ENCODE data around the gene DSP. TPM values are rescaled to one million over a fixed set of nuclear protein-coding genes. Genes with fewer than 3 reads are reported as not detected.

Gene DSP, protein sequence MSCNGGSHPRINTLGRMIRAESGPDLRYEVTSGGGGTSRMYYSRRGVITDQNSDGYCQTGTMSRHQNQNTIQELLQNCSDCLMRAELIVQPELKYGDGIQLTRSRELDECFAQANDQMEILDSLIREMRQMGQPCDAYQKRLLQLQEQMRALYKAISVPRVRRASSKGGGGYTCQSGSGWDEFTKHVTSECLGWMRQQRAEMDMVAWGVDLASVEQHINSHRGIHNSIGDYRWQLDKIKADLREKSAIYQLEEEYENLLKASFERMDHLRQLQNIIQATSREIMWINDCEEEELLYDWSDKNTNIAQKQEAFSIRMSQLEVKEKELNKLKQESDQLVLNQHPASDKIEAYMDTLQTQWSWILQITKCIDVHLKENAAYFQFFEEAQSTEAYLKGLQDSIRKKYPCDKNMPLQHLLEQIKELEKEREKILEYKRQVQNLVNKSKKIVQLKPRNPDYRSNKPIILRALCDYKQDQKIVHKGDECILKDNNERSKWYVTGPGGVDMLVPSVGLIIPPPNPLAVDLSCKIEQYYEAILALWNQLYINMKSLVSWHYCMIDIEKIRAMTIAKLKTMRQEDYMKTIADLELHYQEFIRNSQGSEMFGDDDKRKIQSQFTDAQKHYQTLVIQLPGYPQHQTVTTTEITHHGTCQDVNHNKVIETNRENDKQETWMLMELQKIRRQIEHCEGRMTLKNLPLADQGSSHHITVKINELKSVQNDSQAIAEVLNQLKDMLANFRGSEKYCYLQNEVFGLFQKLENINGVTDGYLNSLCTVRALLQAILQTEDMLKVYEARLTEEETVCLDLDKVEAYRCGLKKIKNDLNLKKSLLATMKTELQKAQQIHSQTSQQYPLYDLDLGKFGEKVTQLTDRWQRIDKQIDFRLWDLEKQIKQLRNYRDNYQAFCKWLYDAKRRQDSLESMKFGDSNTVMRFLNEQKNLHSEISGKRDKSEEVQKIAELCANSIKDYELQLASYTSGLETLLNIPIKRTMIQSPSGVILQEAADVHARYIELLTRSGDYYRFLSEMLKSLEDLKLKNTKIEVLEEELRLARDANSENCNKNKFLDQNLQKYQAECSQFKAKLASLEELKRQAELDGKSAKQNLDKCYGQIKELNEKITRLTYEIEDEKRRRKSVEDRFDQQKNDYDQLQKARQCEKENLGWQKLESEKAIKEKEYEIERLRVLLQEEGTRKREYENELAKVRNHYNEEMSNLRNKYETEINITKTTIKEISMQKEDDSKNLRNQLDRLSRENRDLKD (N-terminal part only)
- 62.8 TPM for polyA plus RNA-seq (2013, experiment 1 of 2; ENCODE audit: insufficient read length)
- polyA plus RNA-seq (2013, experiment 2 of 2; ENCODE audit: insufficient read length) = 67.8 TPM

DNA sequence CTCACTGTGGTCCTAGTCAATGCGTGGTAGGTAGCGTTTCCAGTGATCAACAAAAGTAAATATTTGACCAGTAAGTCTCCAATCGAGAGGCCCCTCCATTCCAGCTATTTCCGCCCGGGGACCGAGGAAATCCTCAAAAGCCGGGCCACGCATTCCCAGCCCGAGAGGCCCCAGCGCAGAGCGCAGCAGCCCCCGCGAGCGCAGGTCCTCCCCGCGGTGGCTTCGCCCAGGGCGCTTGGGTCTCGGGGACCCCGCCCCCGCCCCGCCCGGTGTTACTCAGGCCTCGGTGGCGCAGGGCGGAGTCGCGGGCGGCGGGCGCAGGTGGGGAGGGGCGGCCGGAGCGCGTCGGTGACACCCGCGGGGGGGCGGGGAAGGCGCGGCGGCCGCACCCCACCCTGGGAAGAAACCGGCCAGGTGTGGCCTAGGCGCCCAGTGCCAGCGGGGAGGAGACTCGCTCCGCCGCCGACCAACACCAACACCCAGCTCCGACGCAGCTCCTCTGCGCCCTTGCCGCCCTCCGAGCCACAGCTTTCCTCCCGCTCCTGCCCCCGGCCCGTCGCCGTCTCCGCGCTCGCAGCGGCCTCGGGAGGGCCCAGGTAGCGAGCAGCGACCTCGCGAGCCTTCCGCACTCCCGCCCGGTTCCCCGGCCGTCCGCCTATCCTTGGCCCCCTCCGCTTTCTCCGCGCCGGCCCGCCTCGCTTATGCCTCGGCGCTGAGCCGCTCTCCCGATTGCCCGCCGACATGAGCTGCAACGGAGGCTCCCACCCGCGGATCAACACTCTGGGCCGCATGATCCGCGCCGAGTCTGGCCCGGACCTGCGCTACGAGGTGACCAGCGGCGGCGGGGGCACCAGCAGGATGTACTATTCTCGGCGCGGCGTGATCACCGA is at the start of gene DSP:
DSP (plus strand) TSS at position 497 of the 890 bp plus-strand sequence; CDS start at position 742, 245 bp downstream.
- peak; percentile 66 for DNase-seq

DNA sequence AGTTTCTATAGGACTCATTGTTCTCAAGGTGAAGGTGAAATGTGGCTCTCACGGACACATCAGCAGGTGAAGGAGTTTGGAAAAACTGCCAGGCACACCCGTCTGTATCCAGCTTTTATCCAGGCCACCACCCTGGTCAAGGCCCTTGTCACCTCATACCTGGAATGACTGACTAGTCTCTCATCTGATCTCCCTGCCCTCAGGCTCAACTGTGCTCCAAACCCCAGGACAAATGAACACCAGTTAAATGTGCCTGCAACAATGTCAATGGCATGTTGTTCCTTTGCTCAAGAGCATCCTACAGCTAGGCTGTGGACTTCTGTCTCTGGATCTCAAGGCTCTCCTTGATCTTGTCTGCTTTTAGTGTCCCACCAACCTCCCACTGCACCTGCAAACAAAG is 47.6 kb upstream of the DSP start:
- DNase-seq = no peak

DNA sequence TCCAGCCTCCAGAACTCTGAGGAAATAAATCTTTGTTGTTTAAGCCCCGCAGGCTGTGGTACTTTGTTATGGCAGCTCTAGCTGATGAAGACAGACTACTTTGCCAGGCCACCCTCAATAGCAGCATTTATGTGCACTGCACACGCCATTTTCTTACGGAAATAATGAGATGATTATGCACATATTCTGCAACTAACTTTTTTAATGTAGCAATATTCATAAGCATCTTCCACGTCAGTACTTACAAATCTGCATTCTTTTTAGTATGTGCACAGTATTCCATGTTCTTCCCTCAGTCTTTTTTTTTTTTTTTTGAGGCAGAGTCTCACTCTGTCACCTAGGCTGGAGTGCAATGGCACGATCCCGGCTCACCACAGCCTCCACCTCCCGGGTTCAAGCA is 46.8 kb upstream of the DSP start:
- DNase-seq = no peak

DNA sequence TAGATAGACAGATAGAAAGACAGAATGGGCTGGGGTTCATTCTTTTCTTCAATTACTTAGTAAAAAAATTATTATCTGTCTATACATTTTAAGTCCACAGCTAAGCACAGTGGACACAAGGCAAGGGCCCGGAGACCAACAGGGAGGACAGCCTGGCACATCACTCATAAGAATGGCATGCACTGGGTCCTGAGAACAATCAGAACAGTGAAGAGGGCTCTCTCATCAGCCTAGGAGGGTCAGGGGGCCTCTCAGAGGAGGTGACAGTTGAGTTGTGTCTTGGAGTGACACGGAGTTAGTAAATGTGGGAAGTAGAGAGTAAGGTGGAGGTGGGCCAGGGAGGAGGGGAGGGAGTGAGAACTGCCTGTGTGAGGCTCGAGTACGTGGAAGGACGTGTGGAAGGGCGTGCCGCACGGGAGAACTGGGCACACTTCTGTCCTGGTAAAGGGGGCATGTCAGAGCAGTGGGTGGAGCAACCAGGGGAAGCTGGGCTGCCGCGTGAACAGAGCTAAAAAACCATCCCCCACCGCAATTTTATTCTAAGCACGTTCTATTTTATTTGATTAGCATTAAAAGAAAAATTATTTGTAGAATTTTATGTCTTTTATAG is 45.1 kb upstream of the DSP start:
- DNase-seq = peak; percentile 48

- no peak for DNase-seq
Observed at GRCh38 chr6:7500752-7501282, 40.7 kb upstream of the DSP start.

DNA sequence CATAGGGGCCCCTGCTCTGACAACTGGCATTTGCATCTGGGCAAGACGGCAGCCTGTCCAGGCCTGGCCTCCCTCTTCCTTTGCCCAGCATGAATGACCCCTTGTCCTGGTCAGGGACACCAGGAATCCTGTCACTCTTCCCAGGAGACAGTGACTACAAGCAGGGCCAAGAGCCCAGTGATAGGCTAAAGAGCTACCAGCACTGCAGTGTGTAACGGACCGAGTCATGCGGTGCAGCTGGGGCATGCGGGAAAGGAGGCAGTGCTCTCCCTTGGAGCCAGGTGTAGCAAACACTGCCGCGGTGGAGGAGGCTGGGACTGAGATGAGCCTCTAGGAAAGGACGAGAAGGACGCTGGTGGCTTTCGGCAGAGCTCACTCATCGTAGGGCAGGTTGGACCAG is 38.7 kb upstream of the DSP start:
- no peak for DNase-seq

DNA sequence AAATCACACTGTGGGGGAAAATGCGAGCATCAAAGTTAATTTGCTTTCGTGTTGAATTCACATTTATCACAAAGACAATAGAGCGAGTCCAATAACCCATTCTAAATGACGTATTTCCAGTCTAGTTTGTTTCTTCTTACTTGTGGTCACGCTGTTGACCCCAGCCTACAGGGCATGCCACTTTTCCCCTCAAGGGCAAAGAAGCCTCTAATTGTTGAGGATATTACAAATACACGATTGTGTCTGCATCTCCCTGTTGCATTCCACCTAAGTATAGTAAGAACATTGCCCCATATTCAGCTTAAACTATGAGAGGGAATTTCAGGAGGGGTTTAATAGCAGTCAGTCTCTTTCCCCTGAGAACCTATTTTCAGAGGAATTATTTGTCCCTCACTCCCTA is 37.4 kb upstream of the DSP start:
- no peak for DNase-seq

DNA sequence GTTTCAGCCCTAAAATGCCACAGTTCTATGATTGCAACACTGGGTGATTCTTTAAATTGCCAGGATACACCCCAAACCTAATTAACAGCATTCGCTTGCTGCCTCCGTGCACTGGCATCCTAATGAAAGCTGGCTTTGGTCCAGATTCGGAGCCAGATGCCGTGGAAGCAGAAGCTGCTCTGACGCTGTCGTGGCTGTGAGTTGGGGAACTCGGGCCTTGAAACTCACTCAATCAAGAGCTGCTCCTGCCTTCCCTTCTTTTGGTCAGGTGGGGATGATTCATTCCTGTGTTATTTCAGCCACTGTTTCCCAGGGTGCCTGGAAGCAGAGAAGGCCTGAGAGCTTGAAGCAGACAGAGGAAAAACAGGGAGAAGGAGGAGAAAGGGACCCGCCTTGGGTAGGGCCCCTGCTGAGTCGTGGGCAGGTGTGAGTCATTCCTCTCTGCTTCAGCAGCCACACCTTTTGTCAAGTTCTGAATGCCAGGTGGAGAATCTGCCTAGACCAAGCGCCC is 36.2 kb upstream of the DSP start:
- peak; percentile 68 for DNase-seq

- DNase-seq = no peak
Observed at GRCh38 chr6:7507600-7507999, 33.9 kb upstream of the DSP start.

DNA sequence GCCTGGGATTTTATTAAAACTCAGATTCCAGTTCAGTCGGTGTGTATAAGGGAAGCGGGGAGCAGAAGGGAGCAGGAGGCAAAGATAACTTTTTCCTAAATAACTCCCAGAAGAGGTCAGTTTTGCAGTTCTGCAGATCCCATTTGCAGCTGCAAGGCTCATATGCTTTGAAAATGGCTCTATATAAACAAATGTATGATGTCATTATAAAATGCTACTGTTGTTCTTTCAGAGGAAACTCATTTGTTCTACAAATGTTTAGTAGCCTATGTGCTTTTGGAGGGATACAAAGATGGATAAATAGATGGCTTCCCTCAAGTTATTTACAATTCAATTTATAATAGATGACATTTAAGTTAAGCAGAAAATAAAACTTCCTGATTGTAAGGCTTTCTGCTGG is 29.2 kb upstream of the DSP start:
- DNase-seq = no peak

DNA sequence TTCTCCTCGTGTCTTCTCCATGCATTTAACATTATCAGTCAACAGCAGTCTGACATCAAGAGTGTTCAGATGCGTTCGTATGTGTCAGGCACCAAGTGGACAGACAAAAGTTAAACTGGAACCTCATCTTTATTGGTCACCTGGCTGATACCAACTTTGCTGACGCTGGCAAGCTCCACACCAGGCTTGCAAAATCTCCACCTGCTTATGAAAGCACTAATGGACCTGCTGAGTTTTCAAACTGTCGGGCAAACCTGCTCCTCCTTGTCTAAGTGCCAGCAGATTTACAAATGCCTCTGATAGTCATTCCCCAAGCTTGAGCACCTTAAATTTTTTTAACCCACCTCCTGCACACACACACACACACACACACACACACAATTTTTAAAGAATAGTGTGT is 27.9 kb upstream of the DSP start:
- no peak for DNase-seq

- DNase-seq = no peak
Observed at GRCh38 chr6:7515363-7515762, 26.1 kb upstream of the DSP start.

GRCh38 chr6:7518877-7519276 is 22.6 kb upstream of the DSP start:
- DNase-seq = no peak

DNA sequence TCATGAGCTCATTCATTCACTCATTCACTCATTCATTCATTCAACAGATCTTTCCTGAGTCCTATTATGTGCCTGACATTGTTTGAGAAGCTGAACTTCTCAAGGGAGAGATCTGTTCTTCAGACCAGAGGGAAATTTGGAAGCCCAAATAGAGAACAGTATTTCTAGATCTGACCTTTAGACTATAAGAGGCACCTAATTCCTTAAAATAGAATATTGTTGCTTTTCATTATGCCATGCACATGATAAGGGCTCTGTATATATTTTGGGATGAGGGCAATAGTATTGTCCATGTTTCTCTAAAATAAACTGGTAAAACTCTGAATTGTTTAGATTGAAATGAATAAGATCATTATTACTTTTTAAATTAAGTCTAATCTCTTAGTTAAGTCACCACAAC is 18.6 kb upstream of the DSP start:
- no peak for DNase-seq

- DNase-seq = peak; percentile 10
Observed at GRCh38 chr6:7523922-7524321, 17.5 kb upstream of the DSP start.

- DNase-seq = no peak
Observed at GRCh38 chr6:7526755-7527154, 14.7 kb upstream of the DSP start.

DNA sequence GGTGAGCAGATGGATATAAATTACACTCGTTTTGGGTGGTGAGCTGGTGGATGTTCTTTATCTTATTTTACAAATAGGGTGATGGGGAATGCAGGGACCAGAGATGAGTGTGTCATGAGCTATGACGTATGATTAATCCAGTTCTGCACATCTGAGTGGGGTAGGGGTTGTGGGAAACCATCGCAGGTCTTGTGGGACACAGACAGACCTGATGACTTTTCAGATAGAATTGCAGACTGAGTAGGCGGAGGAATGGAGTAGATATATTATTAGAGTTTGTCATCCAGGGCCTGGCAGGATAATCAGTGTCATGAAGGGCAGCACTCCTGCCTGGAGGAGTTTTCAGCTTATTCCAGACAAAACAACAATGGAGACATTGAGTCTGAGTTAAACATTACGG is 12.9 kb upstream of the DSP start:
- peak; percentile 88 for DNase-seq

DNA sequence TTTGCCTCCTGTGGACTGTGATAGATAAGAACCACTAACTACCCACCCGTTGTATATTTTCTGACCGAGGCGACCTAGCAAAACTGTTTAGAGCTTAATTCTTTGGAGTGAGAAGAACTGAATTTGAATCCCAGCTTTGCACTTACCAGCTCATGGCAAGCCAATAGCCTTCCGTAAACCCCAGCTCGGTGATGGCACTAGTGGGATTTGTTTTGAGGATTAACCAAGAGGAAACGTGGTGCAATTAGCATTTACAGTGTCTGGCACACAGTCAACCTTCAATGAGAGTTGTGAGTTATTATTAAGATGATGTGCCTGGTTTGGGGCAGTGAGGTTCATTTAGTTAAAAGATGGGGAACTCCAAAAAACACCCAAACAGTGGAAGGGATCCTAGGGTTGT is 12.3 kb upstream of the DSP start:
- DNase-seq = peak; percentile 2

DNA sequence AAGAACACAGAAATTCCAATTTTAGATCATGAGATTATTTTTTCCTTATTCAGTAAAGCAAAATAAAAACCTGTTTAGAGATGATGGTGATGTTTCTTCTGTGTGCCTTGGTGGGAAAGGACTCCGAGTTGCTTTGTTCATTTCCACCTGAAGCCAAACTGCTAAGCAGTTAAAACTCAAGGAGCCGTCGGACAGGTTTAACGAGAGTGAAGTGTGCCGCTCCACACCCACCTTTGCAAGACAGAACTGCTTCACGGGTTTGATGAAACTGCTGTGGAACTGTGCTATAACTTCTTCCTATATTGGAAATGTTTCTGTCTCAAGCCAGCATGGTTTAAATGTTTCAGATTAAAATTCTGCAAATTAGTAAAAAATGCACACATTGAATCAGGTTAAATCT is 9.2 kb upstream of the DSP start:
- DNase-seq = no peak

GRCh38 chr6:7532821-7533220 is 8.7 kb upstream of the DSP start:
- peak; percentile 37 for DNase-seq

DNA sequence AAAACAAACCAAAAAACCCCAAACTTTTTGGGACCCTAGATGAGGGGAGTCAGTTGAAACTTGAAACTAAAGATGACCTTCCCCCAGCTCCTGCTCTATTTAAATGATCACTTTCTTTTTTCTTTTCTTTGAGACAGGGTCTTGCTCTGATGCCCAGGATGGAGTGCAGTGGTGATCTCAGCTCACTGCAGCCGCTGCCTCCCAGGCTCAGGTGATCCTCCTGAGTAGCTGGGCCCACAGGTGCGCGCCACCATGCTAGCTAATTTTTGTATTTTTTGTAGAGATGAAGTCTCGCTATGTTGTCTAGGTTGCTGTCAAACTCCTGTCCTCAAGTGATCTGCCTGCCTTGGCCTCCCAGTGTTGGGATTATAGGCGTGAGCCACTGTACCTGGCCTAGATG is 7.3 kb upstream of the DSP start:
- no peak for DNase-seq
